Osteocyte (in vitro differentiated cells): Measurements from ENCODE around the gene ZDHHC14. TPM values are rescaled to one million over a fixed set of nuclear protein-coding genes. Genes with fewer than 3 reads are reported as not detected.
"Not testable (repeated sequence)": the region's sequence is repeated elsewhere in the genome, so short reads cannot be mapped to it uniquely, and the experiment has no call there.

Experiments
- DNase-seq: peaks from one replicate; pipeline ENCODE4 v3.0.0; 2021; ENCODE audit warnings: mixed read lengths; ENCODE audit not compliant: unreplicated experiment; ENCODE audit errors: extremely low spot score
- H3K27ac Mint-ChIP-seq: one replicate; pipeline ENCODE4 v1.8.0; 2021; ENCODE audit warnings: mild to moderate bottlenecking, mixed read lengths; ENCODE audit not compliant: unreplicated experiment
- H3K27me3 Mint-ChIP-seq: one replicate; pipeline ENCODE4 v1.8.0; 2021; ENCODE audit warnings: mixed read lengths; ENCODE audit not compliant: unreplicated experiment
- H3K36me3 Mint-ChIP-seq: one replicate; pipeline ENCODE4 v1.8.0; 2021; ENCODE audit warnings: mixed read lengths; ENCODE audit not compliant: unreplicated experiment
- H3K4me1 Mint-ChIP-seq: one replicate; pipeline ENCODE4 v1.8.0; 2021; ENCODE audit warnings: mixed read lengths; ENCODE audit not compliant: unreplicated experiment
- H3K4me3 Mint-ChIP-seq: one replicate; pipeline ENCODE4 v1.8.0; 2021; ENCODE audit warnings: mild to moderate bottlenecking, moderate library complexity, mixed read lengths; ENCODE audit not compliant: unreplicated experiment
- H3K9me3 Mint-ChIP-seq: one replicate; pipeline ENCODE4 v1.8.0; 2021; ENCODE audit warnings: mixed read lengths; ENCODE audit not compliant: unreplicated experiment
- CTCF ChIP-seq: fragments of 200-600 bp; sonication (generic); IDR thresholded peaks from 2 replicates; pipeline ENCODE4 v1.5.0; 2021; ENCODE audit warnings: antibody characterized with exemption, mild to moderate bottlenecking, moderate library complexity
- total RNA-seq: library from RNA; stranded (reverse); gene quantifications from 2 replicates; pipeline ENCODE4 v1.2.1, GENCODE V29; 2021

ZDHHC14 gene
- total RNA-seq, 1 donor from 2014 or later = 9.1 TPM

- Mint-ChIP-seq H3K27ac (no peak overlapping the region), H3K9me3 (peaks cover 25% of the 10 kb centered on the region), H3K27me3 (no peaks in the 10 kb centered on the region), H3K4me1 (no peaks in the 10 kb centered on the region), H3K4me3 (no peak overlapping the region), H3K36me3 (peaks cover 15% of the 10 kb centered on the region)
- TF ChIP-seq CTCF = no peak
- no peak for DNase-seq
Observed at GRCh38 chr6:157392927-157393668, 12.1 kb downstream of the ZDHHC14 start.

GRCh38 chr6:157393669-157394327 is 12.8 kb downstream of the ZDHHC14 start:
- H3K27ac Mint-ChIP-seq = no peak overlapping the region
- H3K36me3 Mint-ChIP-seq = peaks cover 15% of the 10 kb centered on the region

GRCh38 chr6:157395199-157395598 is 14.2 kb downstream of the ZDHHC14 start:
- not testable (repeated sequence) for H3K36me3 Mint-ChIP-seq, H3K27me3 Mint-ChIP-seq, H3K4me1 Mint-ChIP-seq, H3K4me3 Mint-ChIP-seq, H3K27ac Mint-ChIP-seq, DNase-seq
- H3K9me3 Mint-ChIP-seq = peaks cover 12% of the 10 kb centered on the region

More at GRCh38 chr6:157393669-157394327, 12.8 kb downstream of the ZDHHC14 start:
- no peak for DNase-seq
- H3K4me1 Mint-ChIP-seq = no peaks in the 10 kb centered on the region
- no peaks in the 10 kb centered on the region for H3K27me3 Mint-ChIP-seq
- no peak overlapping the region for H3K4me3 Mint-ChIP-seq
- no peak for TF ChIP-seq CTCF
- H3K9me3 Mint-ChIP-seq = peaks cover 24% of the 10 kb centered on the region

- no peak for TF ChIP-seq CTCF
- Mint-ChIP-seq H3K4me3 (no peak overlapping the region), H3K9me3 (peaks cover 5% of the 10 kb centered on the region), H3K27me3 (no peaks in the 10 kb centered on the region), H3K27ac (no peak overlapping the region), H3K4me1 (no peaks in the 10 kb centered on the region), H3K36me3 (peaks cover 2% of the 10 kb centered on the region)
- no peak for DNase-seq
Observed at GRCh38 chr6:157396026-157396425, 15.0 kb downstream of the ZDHHC14 start.

GRCh38 chr6:157397660-157398059 is 16.7 kb downstream of the ZDHHC14 start:
- Mint-ChIP-seq H3K4me3 (no peak overlapping the region), H3K27me3 (no peaks in the 10 kb centered on the region), H3K9me3 (no peaks in the 10 kb centered on the region), H3K36me3 (no peaks in the 10 kb centered on the region), H3K27ac (no peak overlapping the region), H3K4me1 (no peaks in the 10 kb centered on the region)
- TF ChIP-seq CTCF = no peak
- no peak for DNase-seq
